Activated gamma-delta T cell treated with Interleukin-2 at 50 U/mL for 16 hours (primary cell): Measurements from ENCODE around the gene BCKDK.
"Not testable (repeated sequence)": the region's sequence is repeated elsewhere in the genome, so short reads cannot be mapped to it uniquely, and the experiment has no call there.

Experiments used
- DNase-seq: peaks from one replicate; pipeline ENCODE4 v3.0.0-alpha.2; 2020

BCKDK gene

GRCh38 chr16:31144418-31144817, 36.2 kb downstream of the BCKDK start:
- DNase-seq = not testable (repeated sequence)

- DNase-seq = no peak
These were observed 37.3 kb downstream of the BCKDK start for GRCh38 chr16:31145398-31145990.

GRCh38 chr16:31147574-31147973, 39.4 kb downstream of the BCKDK start:
- DNase-seq = no peak

GRCh38 chr16:31148281-31148728, 40.1 kb downstream of the BCKDK start:
- DNase-seq = no peak

- no peak for DNase-seq
These were observed 40.7 kb downstream of the BCKDK start for GRCh38 chr16:31148896-31149295.

- no peak for DNase-seq
These were observed 41.1 kb downstream of the BCKDK start for GRCh38 chr16:31149332-31149731.

GRCh38 chr16:31149894-31150890, 42.0 kb downstream of the BCKDK start, which contains the start of gene PRSS36:
TSS of gene PRSS36 (minus strand) at chr16:31150066. CDS start at chr16:31150035, 31 bp downstream.
- no peak for DNase-seq

GRCh38 chr16:31150976-31151375, 42.8 kb downstream of the BCKDK start:
- not testable (repeated sequence) for DNase-seq

GRCh38 chr16:31157136-31157535, 49.0 kb downstream of the BCKDK start:
- no peak for DNase-seq
